HL-60 (cell line): ENCODE results near the gene SCAF11.

Experiments
- GABPA ChIP-seq: IDR thresholded peaks from 2 replicates; pipeline ENCODE4 v1.6.1; 2012; ENCODE audit warnings: low read depth
- POLR2AphosphoS5 ChIP-seq: IDR thresholded peaks from 2 replicates; pipeline ENCODE4 v1.6.1; 2012; ENCODE audit warnings: low read depth
- SPI1 ChIP-seq: IDR thresholded peaks from 2 replicates; pipeline ENCODE4 v1.6.1; 2012; ENCODE audit warnings: low read depth, mild to moderate bottlenecking, borderline replicate concordance
- TF ChIP-seq, protein P1 (sequence below): IDR thresholded peaks from one replicate; pipeline ENCODE4 v1.5.1; 2011; ENCODE audit warnings: low read length, control low read depth, inconsistent platforms; ENCODE audit not compliant: insufficient read depth
- TF ChIP-seq, protein P2 (sequence below): IDR thresholded peaks from 2 replicates; pipeline ENCODE4 v1.6.1; 2012; ENCODE audit warnings: low read depth; ENCODE audit not compliant: insufficient replicate concordance

DNA sequence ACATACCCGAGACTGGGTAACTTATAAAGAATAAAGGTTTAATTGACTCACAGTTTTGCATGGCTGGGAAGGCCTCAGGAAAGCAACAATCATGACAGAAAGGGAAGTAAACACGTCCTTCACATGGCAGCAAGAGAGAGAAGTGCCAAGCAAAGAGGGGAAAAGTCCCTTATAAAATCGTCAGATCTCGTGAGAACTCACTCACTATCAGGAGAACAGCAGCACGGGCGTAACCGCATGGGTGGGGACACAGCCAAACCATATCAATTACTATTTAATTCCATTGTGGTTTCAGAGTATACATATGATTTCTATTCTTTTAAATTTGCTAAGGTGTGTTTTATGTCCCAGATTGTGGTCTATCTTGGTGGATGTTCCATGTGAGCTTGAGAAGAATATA is 117.9 kb downstream of the SCAF11 start:
- TF ChIP-seq, protein P1, sequence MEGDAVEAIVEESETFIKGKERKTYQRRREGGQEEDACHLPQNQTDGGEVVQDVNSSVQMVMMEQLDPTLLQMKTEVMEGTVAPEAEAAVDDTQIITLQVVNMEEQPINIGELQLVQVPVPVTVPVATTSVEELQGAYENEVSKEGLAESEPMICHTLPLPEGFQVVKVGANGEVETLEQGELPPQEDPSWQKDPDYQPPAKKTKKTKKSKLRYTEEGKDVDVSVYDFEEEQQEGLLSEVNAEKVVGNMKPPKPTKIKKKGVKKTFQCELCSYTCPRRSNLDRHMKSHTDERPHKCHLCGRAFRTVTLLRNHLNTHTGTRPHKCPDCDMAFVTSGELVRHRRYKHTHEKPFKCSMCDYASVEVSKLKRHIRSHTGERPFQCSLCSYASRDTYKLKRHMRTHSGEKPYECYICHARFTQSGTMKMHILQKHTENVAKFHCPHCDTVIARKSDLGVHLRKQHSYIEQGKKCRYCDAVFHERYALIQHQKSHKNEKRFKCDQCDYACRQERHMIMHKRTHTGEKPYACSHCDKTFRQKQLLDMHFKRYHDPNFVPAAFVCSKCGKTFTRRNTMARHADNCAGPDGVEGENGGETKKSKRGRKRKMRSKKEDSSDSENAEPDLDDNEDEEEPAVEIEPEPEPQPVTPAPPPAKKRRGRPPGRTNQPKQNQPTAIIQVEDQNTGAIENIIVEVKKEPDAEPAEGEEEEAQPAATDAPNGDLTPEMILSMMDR = no peak
- TF ChIP-seq, protein P2, sequence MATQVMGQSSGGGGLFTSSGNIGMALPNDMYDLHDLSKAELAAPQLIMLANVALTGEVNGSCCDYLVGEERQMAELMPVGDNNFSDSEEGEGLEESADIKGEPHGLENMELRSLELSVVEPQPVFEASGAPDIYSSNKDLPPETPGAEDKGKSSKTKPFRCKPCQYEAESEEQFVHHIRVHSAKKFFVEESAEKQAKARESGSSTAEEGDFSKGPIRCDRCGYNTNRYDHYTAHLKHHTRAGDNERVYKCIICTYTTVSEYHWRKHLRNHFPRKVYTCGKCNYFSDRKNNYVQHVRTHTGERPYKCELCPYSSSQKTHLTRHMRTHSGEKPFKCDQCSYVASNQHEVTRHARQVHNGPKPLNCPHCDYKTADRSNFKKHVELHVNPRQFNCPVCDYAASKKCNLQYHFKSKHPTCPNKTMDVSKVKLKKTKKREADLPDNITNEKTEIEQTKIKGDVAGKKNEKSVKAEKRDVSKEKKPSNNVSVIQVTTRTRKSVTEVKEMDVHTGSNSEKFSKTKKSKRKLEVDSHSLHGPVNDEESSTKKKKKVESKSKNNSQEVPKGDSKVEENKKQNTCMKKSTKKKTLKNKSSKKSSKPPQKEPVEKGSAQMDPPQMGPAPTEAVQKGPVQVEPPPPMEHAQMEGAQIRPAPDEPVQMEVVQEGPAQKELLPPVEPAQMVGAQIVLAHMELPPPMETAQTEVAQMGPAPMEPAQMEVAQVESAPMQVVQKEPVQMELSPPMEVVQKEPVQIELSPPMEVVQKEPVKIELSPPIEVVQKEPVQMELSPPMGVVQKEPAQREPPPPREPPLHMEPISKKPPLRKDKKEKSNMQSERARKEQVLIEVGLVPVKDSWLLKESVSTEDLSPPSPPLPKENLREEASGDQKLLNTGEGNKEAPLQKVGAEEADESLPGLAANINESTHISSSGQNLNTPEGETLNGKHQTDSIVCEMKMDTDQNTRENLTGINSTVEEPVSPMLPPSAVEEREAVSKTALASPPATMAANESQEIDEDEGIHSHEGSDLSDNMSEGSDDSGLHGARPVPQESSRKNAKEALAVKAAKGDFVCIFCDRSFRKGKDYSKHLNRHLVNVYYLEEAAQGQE = no peak
- no peak for TF ChIP-seq POLR2AphosphoS5
- no peak for TF ChIP-seq SPI1
- no peak for TF ChIP-seq GABPA
